ENCODE data around the gene TRPM3.

Gene TRPM3

DNA sequence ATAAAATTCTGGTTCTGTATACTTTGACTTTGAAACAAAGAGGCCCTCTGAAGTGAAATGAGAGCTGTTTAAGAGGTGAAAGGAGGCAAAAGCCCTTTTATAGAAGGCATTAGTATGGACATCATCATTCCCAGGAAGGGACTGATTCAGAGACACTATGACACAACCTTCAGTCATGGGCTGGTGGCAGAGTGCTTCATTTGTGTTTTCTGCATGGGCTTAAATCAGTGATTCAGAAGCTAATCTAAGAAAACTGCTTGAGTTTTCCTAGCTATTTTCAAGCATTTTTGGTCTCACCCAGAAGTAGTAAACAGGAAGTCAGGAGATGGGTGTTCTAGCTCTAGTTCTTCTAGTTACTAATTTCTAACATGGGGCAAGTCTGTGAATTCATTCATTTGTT lies 288.9 kb downstream of the TRPM3 start:
- in situ Hi-C loops (cut with MboI; ENCODE audit: low sequenced_read_pairs) = no loop called here

DNA sequence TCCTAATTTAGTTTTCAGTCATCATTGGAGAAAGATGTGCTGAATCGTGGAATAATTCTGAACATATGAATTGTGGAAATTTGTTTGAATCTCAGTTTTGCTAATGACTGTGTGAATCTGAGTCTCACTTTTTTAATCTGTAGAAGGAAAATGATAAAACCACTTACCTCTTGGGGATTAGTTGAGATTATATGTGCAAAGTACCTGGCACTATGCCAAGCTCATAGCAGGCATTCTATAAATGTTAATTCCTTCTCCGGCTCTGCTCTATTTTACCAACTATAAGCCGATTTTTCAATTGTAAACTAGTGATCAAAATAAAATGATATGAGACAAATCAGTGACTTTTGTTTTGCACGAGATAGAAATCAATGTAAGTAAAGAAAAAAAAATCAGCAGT lies 290.8 kb downstream of the TRPM3 start:
- in situ Hi-C loops (cut with MboI; ENCODE audit: low sequenced_read_pairs) = no loop called here

DNA sequence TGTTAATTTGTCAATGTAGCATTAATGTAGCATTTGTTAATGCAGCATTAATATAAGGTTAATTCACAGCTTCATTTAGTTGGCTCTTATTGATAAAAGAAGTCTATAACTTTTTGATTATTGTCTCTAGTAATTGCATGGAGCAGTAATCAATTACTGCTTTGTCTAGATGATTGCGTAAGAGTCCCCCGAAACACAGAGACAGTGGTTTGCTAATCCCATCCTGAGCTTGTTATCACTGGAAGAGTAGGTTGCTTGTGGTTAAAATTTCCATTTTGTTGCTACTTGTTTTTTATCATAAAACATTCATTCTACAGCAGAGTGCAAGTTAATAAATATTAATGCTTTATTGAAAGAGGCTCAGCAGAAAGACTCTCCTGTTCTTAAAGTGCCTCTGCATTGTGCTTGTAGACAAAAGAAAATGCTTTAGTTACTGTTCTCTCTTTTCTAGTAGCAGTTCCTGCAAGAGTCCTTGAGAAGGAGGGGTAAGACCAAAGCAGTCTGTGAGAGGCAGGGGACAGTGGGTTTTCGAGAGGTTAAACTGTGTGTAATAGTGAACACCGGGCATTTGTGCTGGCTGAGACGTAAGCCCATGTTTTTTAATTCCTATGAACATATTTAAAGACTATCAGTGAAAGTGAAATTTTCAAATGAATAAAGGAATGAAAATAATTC lies 291.7 kb downstream of the TRPM3 start:
- in situ Hi-C loops (cut with MboI; ENCODE audit: low sequenced_read_pairs) = no loop called here

DNA sequence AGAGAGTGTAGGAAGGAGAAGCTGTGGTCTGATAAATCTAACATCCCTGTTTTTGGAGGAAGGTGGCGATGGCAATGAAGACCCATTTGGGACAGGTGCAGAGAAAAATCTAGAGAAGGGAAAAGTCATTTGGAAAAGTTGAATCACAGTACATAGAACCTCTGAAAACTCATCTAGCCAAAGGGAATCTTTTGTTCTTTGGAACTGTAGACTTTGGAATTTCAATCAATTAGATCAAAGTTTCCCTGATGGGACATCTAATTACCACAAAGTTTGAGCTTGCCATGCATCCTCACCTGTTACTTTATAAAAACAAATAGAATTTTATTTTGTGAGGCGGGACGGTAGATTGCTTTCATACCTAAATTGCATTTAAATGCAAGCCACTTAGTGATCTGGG lies 294.9 kb downstream of the TRPM3 start:
- in situ Hi-C loops (cut with MboI; ENCODE audit: low sequenced_read_pairs) = no loop called here

DNA sequence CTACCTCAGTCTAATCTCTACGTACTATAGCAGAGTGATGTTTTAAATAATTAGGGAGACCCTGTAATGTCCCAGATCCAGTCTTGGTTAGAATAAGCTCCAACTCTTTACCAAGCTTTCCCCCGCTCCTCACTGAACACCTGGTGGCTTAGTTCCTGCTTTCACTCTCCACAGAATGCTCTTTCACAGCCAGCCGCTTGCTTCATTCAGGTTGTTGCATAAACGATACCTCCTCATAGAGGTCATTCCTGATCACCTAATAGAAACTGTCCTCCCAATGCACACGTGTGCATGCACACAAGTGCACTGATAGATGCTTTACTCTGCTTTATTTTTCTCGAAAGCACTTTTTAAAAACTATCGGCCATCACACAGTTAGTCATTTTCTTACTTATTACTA lies 298.1 kb downstream of the TRPM3 start:
- in situ Hi-C loops (cut with MboI; ENCODE audit: low sequenced_read_pairs) = no loop called here

DNA sequence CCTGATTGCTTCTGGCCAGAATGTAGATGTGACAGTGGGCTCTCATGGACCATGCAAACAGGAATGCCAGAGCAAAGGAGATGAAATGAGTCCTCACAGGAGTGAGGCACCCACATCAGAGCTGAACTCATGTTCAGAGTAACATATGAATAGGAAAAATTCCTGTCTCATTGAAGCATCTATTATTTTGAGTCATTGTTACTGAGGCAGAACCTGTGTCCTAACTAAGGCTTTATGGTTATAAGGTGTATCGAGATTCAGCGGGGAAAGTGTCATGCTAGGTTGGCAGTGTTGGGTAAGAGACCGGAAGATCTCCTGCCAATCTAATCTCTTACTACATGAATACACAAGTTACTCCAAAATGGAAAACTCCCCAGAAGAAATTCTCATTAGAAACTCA lies 304.1 kb downstream of the TRPM3 start:
- in situ Hi-C loops (cut with MboI; ENCODE audit: low sequenced_read_pairs) = no loop called here

DNA sequence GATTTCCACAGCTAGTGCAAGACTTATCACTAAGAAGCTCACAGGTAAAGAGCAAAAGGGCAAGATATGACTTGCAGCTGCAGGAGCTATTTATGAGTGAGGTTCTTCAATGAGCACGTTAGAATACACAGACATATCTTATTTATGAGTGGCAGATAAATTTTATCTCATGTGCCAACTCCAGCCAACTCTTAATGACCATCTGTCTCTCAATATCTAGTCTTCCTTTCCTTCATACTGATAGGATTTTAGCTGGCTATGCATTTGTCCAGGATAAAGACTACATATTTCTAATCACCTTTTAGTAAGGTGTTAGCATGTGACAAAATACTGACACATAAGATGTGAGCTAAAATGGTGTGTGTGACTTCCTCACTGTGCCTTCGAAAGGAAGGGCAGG lies 304.5 kb downstream of the TRPM3 start:
- in situ Hi-C loops (cut with MboI; ENCODE audit: low sequenced_read_pairs) = no loop called here

DNA sequence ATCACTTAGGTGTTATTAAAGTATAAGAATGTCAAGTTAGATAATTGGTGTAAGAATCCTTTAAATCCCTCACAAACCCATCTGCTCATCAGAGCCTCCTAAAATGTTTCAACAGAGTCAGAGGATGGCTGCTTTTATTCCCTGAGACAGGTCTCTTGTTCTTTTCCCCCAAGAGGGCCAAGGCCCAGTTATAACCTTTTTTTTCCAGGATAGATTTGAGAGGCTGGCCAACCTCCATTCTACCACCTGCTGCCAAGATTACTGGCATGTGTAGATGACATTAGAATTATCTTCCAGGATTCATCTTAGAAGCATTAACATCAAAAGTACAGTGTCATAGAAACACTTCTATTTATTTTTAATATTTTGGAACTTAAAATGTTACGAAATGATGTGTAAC lies 305.1 kb downstream of the TRPM3 start:
- in situ Hi-C loops (cut with MboI; ENCODE audit: low sequenced_read_pairs) = no loop called here

DNA sequence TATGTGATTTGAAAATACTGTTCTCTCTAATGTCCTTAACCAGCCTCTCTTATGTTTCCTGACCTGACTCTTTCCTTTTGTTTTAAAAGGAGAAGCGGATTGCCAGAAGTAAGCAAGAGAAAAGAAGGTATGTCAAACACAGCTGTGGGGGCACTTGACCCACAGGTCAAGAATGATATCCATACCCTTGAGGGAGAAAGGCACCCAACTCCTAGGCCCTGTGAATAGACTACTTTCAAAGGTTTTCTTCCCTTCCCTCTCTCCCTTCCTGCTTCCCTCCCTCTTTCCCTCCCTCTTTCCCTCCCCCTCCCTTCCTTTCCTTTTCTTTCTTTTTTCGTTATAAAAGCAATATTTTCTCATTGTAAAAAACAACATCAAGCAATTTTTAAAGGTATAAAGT lies 306.8 kb downstream of the TRPM3 start:
- in situ Hi-C loops (cut with MboI; ENCODE audit: low sequenced_read_pairs) = no loop called here

DNA sequence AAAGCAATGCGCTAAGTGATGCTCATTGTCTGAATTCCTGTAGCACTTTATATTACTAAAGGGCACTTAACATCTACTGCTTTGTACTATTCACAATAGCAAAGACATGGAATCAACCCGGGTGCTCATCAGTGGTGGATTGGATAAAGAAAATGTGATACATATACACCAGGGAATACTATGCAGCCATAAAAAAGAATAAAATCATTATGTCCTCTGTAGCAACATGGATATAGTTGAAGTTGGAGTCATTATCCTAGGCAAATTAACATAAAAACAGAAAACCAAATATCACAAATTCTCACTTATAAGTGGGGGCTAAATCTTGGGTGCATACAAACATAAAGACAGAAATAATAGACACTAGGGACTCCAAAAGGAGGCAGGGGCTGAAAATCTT lies 308.3 kb downstream of the TRPM3 start:
- in situ Hi-C loops (cut with MboI; ENCODE audit: low sequenced_read_pairs) = no loop called here

DNA sequence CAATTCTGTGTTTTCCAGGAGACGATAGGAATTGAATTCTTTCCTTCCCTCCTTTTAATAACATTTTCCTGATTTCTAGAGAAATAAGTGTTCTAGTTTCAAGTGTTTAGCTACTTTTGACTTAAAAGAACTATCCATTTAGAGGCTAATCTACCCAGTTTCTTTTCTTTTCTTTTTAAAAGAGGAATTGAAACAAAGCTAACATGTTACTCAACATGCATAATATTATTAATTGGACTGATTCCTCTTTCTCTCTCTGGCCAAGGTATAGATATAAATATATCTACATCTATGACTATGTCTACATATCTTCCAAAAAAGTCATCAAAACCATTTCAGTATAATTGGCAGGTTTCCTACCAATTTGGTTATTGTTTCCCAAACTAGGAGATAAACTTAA lies 309.8 kb downstream of the TRPM3 start:
- in situ Hi-C loops (cut with MboI; ENCODE audit: low sequenced_read_pairs) = no loop called here

DNA sequence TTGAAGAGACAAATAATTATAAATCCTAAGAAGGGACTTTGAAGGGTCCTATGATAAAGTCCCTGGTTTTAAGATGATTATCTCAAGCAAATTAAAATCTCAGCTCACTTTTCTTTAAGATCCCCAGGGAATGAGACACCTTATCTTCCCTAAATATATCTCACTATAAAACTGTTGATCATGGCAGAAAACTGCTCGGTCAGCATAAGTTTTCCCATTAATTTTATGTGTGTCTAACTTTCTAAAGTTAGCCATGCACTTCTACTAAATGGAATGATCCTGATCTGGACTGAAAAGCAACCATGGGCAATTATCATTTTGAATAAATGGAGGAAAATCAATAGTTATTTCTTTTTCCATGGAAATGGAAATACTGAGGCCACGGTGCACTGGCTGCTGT lies 314.5 kb downstream of the TRPM3 start:
- in situ Hi-C loops (cut with MboI; ENCODE audit: low sequenced_read_pairs) = no loop called here

DNA sequence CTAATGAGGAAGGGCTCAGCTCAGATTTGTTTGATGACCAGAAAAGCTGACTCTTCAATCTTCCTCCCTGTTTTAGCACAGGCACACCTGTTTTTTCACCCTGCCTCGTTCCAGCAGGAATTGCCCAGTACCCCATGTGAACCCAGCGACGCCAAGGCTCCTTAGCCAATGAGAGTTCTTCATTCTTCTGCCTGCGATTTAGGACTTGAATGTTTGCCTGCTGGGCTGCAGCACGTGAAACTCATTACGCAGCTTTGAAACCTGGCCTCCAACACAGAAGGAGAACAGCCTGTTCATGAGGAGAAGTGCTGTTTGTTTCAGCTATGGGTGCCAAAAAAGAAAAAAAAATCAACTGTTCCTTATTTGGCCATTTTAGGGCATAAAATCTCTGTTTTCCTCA lies 315.5 kb downstream of the TRPM3 start:
- in situ Hi-C loops (cut with MboI; ENCODE audit: low sequenced_read_pairs) = no loop called here

DNA sequence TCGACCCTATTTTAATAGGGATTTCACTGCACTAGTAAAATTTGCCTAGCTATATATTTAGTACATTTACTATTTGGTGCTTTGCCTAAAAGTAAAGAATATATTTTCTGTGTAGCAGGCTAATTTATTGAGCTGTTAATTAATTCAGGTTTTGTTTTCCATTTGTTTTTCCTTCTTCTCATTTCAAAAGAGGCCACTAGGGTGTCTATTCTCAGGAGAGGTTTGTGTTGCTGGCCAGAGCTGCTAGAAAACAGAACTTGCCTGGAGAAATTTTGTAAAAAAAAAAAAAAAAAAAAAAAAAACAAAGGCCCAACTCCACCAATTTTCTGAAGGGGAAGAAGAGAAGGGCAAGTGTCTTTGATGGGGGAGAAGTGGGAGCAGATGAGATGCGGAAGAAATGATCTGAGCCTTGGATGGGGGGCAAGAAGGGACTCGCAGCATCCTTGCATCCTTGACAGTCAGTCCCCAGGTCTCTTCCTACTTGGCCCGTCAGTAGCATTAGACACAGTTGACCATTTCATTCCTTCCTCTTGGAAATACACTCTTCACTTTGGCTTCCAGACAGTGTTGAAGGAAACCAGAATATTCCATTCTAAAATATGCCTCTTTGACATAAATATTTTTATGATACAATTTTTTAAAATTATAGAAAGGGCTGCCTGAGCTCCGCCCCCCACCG lies 318.5 kb downstream of the TRPM3 start:
- in situ Hi-C loops (cut with MboI; ENCODE audit: low sequenced_read_pairs) = no loop called here

DNA sequence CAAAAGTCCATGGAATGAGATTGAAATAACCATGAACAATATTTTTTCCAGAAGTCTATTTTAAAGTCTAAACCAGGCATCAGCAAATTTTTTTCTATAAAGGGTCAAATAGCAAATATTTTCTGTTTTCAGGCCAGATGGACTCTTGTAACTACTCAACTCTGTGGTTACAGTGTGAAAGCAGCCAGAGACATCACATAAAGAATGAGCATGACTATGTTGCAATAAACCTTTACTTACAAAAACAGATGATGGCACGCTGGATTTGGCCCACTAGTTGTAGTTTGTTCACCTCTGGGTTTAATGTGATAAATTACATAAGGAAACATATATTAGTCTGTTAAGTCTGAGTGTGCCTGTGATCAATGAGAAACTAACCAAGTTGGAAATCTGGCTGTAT lies 319.2 kb downstream of the TRPM3 start:
- in situ Hi-C loops (cut with MboI; ENCODE audit: low sequenced_read_pairs) = no loop called here

DNA sequence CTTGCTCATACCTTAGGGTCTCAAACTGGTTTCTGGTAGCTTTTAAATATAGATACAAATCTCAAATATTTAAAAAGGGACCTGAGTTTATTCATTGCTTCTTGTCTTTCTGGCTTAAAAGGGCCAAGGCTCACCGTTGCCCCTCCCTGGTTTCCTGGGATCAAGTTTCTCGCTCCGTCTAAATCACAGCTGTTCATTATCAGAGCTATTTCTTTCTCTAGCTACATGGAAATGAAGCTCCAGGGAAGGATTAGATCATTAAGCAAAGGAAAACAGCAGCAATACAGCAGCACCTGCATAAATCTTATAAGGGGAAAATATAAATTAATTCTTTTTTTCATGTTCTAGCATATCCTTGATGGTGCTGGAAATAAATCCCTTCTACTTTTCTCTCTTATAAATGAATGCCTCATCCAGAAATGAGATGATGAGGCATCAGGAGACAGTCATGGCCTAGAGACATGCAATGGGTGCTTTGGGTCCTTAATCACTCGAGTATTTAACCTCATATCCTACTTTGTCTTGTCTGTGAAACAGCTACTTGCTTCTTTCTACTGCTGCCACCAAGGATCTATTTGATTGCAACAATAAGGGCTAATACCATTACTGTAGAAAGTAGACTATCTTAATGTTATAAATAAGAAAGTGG lies 320.1 kb downstream of the TRPM3 start:
- in situ Hi-C loops (cut with MboI; ENCODE audit: low sequenced_read_pairs) = no loop called here

DNA sequence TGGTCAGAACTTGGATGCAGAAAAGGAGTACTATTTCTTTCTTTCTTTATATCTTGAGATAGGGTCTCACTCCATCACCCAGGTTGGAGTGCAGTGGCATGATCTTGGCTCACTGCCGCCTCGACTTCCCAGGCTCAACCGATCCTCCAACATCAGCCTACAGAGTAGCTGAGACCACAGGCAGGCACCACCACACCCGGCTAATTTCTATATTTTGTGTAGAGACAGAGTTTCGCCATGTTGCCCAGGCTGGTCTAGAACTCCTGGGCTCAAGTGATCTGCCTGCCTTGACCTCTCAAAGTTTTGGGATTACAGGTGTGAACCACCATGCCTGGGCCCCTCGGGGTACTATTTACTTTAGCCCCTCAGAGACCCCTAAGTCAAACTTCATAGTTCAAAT lies 323.4 kb downstream of the TRPM3 start:
- in situ Hi-C loops (cut with MboI; ENCODE audit: low sequenced_read_pairs) = no loop called here

DNA sequence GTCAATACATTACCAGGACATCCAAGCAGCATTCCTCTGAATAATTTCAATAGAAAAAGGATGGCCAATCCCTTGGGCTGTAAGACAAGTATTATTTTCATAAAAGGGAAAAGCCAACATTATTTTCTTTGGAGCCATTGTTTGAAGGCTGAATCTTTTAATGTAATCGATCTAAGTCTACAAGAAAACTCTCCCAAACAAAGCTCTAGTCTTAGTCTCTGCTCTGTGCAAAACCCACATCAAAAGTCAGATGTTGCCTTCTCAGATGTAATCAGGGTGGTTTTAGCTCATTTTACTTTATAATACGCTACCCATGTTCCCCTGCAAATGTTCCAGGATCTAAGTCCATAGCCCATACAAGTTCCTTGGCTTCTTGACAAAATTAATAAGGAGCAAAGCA lies 325.6 kb downstream of the TRPM3 start:
- in situ Hi-C loops (cut with MboI; ENCODE audit: low sequenced_read_pairs) = no loop called here

DNA sequence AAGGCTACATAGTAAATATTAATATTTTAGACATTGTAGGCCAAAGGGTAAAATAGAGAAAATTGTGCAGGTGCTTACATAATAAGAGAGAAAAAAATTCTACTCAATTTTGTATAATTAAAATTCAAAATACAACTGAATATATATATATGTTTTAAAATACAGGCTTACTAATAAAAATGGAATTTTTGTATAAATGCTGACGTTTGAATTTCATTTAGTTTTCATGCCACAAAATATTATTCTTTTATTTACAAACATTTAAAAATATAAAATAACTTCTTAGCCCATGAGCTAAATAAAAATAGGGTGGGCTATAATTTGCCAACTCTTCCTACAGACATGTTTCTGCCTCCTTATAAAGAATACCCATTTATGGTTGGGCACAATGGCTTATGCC lies 328.6 kb downstream of the TRPM3 start:
- in situ Hi-C loops (cut with MboI; ENCODE audit: low sequenced_read_pairs) = no loop called here

DNA sequence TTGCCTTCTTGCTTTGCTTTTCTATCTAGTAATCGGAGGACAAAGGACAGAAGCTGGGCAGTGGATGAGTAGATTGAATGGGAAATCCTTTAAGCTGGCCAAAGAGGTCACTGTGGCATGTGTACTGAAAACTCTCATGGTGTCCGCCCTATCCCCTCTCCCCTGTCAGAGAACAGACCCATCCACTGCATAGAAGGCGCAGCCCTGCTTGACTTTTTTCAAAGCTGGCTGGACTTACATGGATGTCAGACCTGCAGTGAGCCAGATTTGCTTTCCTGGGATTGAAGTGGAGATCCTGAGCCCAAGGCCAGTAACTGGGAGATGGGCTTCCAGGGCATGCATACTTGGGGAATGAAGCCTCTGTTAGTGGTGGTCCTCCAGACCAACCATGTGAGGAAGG lies 329.5 kb downstream of the TRPM3 start:
- in situ Hi-C loops (cut with MboI; ENCODE audit: low sequenced_read_pairs) = no loop called here

DNA sequence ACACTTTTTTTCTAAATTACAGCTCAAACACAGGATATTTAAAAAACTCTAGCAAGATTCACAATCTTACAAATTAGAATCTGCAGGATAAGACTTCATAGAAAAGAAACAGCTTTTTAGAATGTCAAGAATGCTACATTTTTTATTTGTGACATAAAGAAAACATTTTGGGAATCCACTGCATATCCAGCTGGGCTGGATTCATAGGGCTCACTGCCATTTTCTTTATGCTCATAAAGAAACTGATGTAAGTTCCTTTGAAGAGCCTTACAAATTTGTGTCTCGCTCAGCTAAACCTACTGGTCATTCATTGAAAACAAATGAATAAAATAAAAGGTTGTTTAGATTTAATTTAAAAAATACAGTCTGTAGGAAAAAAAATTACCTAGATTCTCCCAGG lies 332.3 kb downstream of the TRPM3 start:
- in situ Hi-C loops (cut with MboI; ENCODE audit: low sequenced_read_pairs) = no loop called here

DNA sequence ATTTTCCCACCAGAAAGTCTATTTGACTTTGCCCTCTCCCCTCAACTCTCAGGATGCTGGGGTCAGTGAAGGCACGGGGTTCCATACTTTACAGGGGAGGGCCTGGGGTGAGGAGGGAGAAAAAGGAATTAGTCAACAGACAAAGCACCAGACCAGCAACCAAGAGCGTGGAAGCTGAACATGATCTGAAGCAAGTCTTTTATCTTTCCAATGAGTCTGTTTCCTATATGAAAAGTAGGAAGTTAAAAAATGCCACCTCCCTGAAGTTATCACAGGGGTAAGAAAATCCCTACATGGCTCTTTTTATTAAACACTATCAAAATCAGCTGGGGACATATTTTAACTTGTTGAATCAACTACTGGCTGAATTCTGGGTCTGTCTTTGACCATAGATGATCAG lies 337.0 kb downstream of the TRPM3 start:
- in situ Hi-C loops (cut with MboI; ENCODE audit: low sequenced_read_pairs) = no loop called here

DNA sequence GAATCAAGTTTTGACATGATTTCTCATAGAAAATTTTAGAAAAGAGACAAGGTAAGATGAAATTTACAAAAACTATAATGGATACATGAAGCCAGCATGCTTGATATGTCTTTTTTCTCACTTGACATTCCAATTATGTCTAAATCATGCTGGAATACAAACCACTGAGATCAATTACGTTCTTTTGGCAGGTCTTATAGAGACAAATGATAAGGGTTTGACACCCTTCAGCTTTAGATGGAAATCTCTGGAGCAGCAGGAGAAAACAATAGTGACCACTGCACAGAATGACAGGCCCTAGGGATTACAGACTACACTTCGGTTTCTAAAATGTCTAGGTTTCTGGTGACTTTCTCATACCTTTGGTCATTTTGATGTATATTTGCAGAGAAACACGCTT lies 342.9 kb downstream of the TRPM3 start:
- in situ Hi-C loops (cut with MboI; ENCODE audit: low sequenced_read_pairs) = no loop called here

All from hTERT RPE-1 (cell line).